KG1 (cell line): Measurements from ENCODE around the gene AMHR2.

ENCODE experiments used
- DNase-seq: peaks from one replicate; lab custom pipeline; 2025; lab: John Stamatoyannopoulos, UW

Gene AMHR2

GRCh38 chr12:53453953-53454640 is 30.4 kb downstream of the AMHR2 start:
- DNase-seq, result no peak

GRCh38 chr12:53454707-53455106 is 31.1 kb downstream of the AMHR2 start:
- no peak for DNase-seq

- DNase-seq, result no peak
Measured at GRCh38 chr12:53456654-53457366, 33.2 kb downstream of the AMHR2 start.

GRCh38 chr12:53459097-53459496 is 35.4 kb downstream of the AMHR2 start:
- no peak for DNase-seq

DNA sequence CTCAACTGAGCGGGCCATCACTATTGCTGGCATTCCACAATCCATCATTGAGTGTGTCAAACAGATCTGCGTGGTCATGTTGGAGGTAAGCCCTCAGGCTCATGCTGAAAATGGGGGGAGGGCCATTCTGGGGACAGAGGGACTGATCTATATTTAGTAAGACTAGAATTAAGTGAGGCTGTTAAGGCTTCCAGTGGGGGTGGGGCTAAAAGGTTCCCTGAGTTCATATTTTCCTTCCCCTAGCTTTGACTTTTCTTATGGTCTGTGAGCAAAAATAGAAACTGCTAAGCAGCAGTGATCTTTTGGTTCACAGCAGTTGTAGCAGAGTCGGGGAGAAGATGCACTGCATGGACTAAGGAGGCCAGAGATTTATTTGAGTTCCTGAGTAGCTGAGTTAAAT is 37.4 kb downstream of the AMHR2 start:
- DNase-seq, result no peak

DNA sequence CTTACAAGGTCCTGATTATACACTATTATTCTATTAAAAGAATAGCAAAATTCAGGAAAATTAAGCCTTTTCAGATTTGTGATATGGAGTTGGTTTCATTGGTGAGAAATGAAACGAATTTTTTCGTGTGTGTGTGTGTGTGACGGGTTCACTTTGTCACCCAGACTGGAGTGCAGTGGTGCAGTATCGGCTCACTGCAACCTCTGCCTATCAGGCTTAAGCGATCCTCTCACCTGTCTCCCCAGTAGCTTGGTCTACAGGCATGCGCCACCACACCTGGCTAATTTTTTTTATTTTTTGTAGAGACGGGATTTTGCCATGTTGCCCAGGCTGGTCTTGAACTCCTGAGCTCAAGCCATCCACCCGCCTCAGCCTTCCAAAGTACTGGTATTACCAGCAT is 37.9 kb downstream of the AMHR2 start:
- no peak for DNase-seq

DNA sequence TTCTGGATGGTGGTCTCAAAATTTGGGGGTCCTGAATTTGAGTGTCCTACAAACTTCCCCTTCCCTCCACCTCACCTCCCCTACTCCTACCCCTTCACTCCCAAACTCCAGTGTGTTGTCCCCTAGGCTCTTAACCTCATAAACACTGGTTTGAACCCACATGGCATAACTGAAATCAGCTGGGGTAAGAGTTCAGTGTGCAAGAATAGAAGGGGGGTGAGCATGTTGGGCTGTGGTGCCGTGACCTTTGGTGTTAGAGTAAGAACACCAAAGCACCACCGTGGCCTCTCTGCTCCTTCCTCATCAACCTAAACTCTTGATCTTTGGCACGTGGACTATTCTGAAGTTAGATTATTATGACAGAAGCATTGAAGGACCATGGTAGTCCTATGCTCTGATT is 39.3 kb downstream of the AMHR2 start:
- DNase-seq, result no peak

DNA sequence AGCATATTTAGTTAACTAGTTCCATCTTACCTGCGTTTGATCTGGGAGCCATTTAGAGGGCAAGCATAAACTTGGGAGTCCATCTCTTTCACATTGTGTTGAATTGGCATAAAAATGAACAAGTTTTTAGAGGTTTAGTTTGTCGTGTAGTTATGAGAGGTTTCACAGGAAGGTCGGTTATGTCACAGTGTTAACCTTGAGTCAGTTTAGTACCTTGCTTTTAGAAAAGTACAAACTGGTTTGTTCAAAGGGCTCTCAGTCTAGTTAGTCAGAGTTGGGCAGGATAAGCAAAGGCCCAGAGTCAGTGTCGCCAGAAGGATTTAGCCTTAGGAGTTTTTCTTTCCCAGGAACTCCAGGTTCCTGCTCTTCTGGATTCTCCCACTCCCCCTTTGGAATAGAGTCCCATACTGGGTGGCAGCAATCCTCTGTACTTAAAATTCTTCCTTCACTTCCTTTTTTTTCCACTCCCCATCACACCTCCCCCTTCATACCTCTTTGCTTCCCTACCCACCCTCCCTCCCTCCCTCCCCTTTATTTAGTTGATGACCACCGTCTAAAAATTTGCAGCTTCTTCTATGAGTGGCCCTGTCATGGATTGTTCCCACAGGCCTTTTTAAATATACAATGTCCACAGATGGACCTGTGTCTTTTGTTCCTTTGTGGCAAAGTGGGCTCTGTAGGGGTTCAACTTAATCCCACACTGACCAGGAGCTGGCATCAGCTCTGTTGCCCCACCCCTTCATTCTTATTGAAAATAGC is 40.3 kb downstream of the AMHR2 start:
- no peak for DNase-seq

- no peak for DNase-seq
Measured at GRCh38 chr12:53464685-53465418, 41.2 kb downstream of the AMHR2 start.

DNA sequence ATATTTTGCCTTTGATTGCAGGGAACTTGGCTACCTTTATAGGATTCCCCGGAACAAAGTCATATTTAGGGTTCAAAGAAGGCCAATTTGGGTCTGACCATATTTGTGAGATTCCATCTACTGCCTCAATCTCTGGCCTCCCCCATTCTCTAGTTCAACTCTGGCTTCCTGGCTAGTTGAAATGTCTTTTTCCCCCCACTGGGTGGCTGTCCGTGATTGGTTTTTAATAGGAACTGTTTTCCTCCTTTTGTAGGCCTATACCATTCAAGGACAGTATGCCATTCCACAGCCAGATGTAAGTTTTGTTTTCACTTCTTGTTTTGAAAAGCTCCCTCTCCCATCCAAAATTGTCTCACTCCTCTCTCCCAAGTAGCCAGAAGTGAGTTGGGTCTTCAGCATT is 42.0 kb downstream of the AMHR2 start:
- no peak for DNase-seq

- no peak for DNase-seq
Measured at GRCh38 chr12:53466640-53467039, 43.0 kb downstream of the AMHR2 start.

DNA sequence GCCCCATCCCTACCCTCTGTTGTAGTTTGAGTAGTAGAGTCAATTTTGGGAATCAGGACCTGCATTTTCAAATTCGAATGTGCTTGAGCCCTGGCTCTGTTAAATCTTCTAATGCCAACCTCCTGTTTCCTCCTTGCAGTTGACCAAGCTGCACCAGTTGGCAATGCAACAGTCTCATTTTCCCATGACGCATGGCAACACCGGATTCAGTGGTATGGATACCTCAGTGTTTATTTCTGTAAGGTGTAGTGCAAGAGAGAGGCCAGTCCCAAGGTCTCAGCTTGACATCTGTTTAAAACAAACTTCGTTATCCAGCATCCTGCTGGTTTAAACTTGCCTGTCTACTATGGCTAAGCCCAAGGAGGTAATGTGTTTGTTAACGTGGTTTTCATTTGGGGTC is 43.4 kb downstream of the AMHR2 start:
- DNase-seq, result no peak

GRCh38 chr12:53467880-53468279 is 44.2 kb downstream of the AMHR2 start:
- DNase-seq, result no peak

- no peak for DNase-seq
Measured at GRCh38 chr12:53468282-53468681, 44.6 kb downstream of the AMHR2 start.

DNA sequence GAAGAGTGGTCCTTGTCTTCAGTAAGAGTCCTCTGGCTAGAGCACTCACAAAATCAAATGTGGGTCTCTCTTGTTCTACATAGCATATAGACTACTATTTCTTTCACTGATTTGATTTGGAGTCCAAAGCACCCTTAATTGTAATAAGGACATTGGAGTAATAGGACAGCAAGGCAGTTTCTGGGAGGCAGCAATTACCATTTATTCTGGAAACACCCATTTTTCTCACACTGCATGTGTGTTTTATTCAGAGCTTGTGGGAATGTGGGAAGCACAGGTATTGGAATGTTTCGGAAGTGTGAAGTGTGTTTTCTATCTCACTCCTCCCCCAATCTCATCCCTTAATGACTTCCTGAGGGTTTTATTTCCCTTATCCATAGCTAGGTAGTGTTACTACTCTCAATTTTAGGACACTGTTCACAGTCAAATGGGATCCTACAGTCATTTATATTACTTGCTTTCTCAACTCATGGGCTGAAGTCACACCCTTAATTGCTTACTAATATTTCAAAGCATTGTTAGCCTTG is 48.5 kb downstream of the AMHR2 start:
- no peak for DNase-seq

- no peak for DNase-seq
Measured at GRCh38 chr12:53474077-53474476, 50.4 kb downstream of the AMHR2 start.

GRCh38 chr12:53474819-53475218 is 51.2 kb downstream of the AMHR2 start:
- DNase-seq, result no peak

DNA sequence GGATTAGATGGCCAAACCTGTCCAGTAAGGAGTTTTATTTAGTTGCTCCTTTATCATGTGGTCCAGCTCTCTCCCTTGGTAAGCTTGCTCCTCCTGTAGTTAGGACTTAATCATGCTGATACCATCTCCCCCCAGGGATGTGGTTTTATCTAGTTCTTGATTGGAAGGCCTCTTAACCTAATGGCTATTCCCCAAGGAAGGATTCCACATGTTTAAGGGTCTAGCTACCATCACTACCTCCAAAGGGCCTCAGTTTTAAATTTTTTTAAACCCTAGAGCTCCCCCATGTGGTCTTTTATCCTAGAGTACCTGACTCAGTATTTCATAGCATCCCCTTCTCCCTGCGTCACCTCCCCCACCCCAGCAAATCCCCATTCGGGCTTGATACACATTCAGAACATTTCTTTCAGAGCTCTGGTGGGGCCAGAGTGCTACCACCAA is 53.1 kb downstream of the AMHR2 start:
- no peak for DNase-seq

GRCh38 chr12:53478865-53479264 is 55.2 kb downstream of the AMHR2 start:
- no peak for DNase-seq

GRCh38 chr12:53479331-53479730 is 55.7 kb downstream of the AMHR2 start:
- no peak for DNase-seq

DNA sequence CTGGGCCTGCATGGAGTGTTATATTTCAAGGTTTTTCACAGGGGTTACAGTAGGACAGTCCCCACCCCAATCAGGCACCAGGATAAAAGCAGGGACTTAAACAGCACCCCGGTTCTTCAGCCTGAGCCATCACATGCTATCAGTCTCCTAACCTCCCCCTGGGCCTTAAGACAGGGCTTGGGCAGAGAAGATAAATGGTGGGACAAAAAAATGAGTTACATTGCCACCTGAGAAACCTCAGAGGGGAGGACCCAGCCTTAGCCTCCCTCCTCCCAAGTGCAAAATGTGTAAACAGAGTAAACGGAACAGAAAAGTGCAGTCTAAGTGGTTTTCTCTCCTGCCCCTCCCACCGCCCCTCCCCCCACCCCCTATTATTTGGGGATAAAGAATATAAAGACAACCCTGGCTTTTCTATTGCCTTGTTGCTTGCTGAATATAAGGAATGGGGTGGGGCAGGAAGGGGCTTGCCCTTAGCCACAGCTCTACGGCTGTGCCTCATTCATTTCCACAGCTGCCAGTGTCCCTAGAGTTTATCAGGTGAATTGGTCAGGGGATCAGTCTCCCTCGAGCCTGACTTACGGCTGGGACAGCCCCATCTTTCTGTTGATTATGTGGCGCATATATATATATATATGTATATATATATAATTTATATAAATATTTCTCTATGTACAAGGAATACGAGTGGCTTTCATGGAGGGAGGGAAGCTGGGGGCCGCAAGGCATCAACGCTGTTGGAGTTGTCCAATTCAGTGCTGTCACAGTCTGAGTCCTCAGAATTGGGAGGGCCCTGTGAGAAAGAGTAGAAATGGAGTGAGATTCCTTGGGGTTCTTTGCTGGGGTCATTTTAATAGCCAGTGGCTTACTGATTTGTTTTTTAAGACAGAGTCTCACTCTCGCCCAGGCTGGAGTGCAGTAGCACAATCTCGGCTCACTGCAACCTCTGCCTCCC is 57.1 kb downstream of the AMHR2 start:
- DNase-seq, result no peak
